ENCODE results near the gene TUBG1. TPM values are rescaled to one million over a fixed set of nuclear protein-coding genes. Genes with fewer than 3 reads are reported as not detected.

The TUBG1 gene
- total RNA-seq, 1 donor from 2014 or later = 45.7 TPM

GRCh38 chr17:42586514-42587230, 22.8 kb upstream of the TUBG1 start:
- Mint-ChIP-seq H3K4me1 (no peaks in the 10 kb centered on the region), H3K27ac (no peak overlapping the region)

DNA sequence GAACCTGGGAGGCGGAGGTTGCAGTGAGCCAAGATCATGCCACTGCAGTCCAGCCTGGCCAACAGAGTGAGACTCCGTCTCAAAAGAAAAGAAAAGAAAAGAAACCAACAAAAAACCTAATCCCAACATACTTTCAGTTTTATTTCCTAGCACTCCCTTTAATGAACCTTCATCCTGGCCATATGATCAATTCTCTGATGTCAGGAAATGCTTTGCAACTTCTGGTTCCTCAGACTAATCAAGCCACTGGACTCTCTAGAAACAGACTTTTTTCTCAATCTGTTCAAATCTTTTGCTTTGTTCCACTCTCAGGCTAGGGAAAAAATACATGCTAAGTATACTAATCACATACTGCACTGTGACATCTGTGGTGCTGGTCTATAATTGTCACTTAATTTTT, 18.6 kb upstream of the TUBG1 start:
- Mint-ChIP-seq H3K4me3 (no peak overlapping the region), H3K9me3 (no peaks in the 10 kb centered on the region), H3K36me3 (peaks cover 10% of the 10 kb centered on the region), H3K27me3 (ENCODE audit: insufficient read depth, low read depth) (no peaks in the 10 kb centered on the region), H3K27ac (no peak overlapping the region), H3K4me1 (no peaks in the 10 kb centered on the region)
- Histone ChIP-seq H4K20me1 (ENCODE audit: low read depth) (no peaks in the 10 kb centered on the region), H3K4me3 (no peak overlapping the region), H2AFZ (replicated peaks) (no peak overlapping the region), H3K27me3 (no peaks in the 10 kb centered on the region), H3K27ac (no peak overlapping the region), H3K4me1 (no peaks in the 10 kb centered on the region), H3K9ac (no peak overlapping the region), H3F3A (ENCODE audit: low read depth) (no peaks in the 10 kb centered on the region), H3K4me2 (no peak overlapping the region), H3K9me3 (ENCODE audit: low read depth) (no peaks in the 10 kb centered on the region), H3K36me3 (peaks cover 2% of the 10 kb centered on the region), H3K79me2 (ENCODE audit: low read depth) (peaks cover 6% of the 10 kb centered on the region)
- no peak for DNase-seq (ENCODE audit: low spot score)
- TF ChIP-seq EZH2 (IDR thresholded peaks at IDR 0.05) (no peak), EZH2phosphoT487 (IDR thresholded peaks at IDR 0.05) (no peak)
- TF ChIP-seq, protein P1, sequence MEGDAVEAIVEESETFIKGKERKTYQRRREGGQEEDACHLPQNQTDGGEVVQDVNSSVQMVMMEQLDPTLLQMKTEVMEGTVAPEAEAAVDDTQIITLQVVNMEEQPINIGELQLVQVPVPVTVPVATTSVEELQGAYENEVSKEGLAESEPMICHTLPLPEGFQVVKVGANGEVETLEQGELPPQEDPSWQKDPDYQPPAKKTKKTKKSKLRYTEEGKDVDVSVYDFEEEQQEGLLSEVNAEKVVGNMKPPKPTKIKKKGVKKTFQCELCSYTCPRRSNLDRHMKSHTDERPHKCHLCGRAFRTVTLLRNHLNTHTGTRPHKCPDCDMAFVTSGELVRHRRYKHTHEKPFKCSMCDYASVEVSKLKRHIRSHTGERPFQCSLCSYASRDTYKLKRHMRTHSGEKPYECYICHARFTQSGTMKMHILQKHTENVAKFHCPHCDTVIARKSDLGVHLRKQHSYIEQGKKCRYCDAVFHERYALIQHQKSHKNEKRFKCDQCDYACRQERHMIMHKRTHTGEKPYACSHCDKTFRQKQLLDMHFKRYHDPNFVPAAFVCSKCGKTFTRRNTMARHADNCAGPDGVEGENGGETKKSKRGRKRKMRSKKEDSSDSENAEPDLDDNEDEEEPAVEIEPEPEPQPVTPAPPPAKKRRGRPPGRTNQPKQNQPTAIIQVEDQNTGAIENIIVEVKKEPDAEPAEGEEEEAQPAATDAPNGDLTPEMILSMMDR (IDR thresholded peaks at IDR 0.05) = no peak

More at GRCh38 chr17:42586514-42587230, 22.8 kb upstream of the TUBG1 start:
- Mint-ChIP-seq H3K27me3 (ENCODE audit: insufficient read depth, low read depth) (no peaks in the 10 kb centered on the region), H3K36me3 (peaks cover 23% of the 10 kb centered on the region), H3K4me3 (peak overlapping the region; percentile 46), H3K9me3 (no peaks in the 10 kb centered on the region)
- no peak overlapping the region for H3K27ac ChIP-seq
- no peak for TF ChIP-seq EZH2phosphoT487 (IDR thresholded peaks at IDR 0.05)
- no peaks in the 10 kb centered on the region for H4K20me1 ChIP-seq (ENCODE audit: low read depth)
- no peaks in the 10 kb centered on the region for H3K79me2 ChIP-seq (ENCODE audit: low read depth)
- peaks cover 2% of the 10 kb centered on the region for H3K36me3 ChIP-seq
- H2AFZ ChIP-seq (replicated peaks) = no peak overlapping the region
- DNase-seq (ENCODE audit: low spot score) = no peak
- H3K4me1 ChIP-seq = no peaks in the 10 kb centered on the region
- H3K4me2 ChIP-seq = no peak overlapping the region
- H3K27me3 ChIP-seq = no peaks in the 10 kb centered on the region
- no peaks in the 10 kb centered on the region for H3K9me3 ChIP-seq (ENCODE audit: low read depth)
- H3K4me3 ChIP-seq = no peak overlapping the region
- H3K9ac ChIP-seq = no peak overlapping the region
- no peaks in the 10 kb centered on the region for H3F3A ChIP-seq (ENCODE audit: low read depth)

DNA sequence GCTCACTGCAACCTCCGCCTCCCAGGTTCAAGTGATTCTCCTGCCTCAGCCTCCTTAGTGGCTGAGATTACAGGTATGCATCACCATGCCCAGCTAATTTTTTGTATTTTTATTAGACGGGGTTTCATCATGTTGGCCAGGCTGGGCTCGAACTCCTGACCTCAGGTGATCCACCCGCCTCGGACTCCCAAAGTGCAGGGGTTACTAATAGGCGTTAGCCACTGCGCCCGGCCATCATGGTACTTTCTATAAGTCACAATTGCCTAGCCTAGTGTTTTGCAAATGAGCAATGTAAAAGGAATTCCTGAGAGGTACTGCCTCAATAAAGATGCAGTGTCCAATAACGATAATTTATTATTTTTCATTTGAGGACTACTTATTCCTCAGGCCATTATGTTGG, 18.1 kb upstream of the TUBG1 start:
- Histone ChIP-seq H2AFZ (replicated peaks) (no peak overlapping the region), H3K9me3 (ENCODE audit: low read depth) (no peaks in the 10 kb centered on the region), H3K4me1 (no peaks in the 10 kb centered on the region), H3K36me3 (peaks cover 2% of the 10 kb centered on the region), H3K27me3 (no peaks in the 10 kb centered on the region), H3K27ac (no peak overlapping the region), H3K4me3 (no peak overlapping the region), H3K79me2 (ENCODE audit: low read depth) (peaks cover 6% of the 10 kb centered on the region), H3K9ac (no peak overlapping the region), H4K20me1 (ENCODE audit: low read depth) (no peaks in the 10 kb centered on the region), H3F3A (ENCODE audit: low read depth) (no peaks in the 10 kb centered on the region), H3K4me2 (no peak overlapping the region)
- no peak for DNase-seq (ENCODE audit: low spot score)
- Mint-ChIP-seq H3K4me1 (no peaks in the 10 kb centered on the region), H3K36me3 (peaks cover 10% of the 10 kb centered on the region), H3K27ac (no peak overlapping the region), H3K9me3 (no peaks in the 10 kb centered on the region), H3K4me3 (no peak overlapping the region), H3K27me3 (ENCODE audit: insufficient read depth, low read depth) (no peaks in the 10 kb centered on the region)
- TF ChIP-seq EZH2phosphoT487 (IDR thresholded peaks at IDR 0.05) (no peak), EZH2 (IDR thresholded peaks at IDR 0.05) (no peak)
- TF ChIP-seq, protein P1 (IDR thresholded peaks at IDR 0.05) = no peak

DNA sequence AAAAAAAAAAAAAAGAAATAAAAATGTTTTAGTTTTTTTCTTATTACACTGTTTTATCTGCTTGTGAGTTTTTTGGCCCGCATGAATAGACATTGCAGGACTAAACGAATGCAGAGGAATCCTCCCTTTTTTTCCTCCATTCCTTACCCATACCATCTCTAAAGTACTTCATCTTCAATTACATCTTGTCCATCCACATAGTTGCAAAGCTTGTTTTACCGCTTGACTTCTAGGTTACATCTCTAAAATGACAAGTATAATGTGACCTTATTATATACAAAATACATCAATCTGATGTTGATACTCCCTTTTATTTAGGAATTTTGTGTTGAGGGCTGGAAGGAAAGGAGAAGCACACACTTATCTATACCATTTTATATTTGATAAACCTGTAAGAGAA, 13.1 kb upstream of the TUBG1 start:
- Mint-ChIP-seq H3K9me3 (no peaks in the 10 kb centered on the region), H3K27ac (no peak overlapping the region), H3K4me1 (no peaks in the 10 kb centered on the region), H3K4me3 (no peak overlapping the region), H3K27me3 (ENCODE audit: insufficient read depth, low read depth) (peaks cover 2% of the 10 kb centered on the region), H3K36me3 (peaks cover 5% of the 10 kb centered on the region)
- no peak for DNase-seq (ENCODE audit: low spot score)
- Histone ChIP-seq H2AFZ (replicated peaks) (no peak overlapping the region), H3K36me3 (no peaks in the 10 kb centered on the region), H3K4me2 (no peak overlapping the region), H3K27ac (no peak overlapping the region), H3K79me2 (ENCODE audit: low read depth) (peaks cover 35% of the 10 kb centered on the region), H3K27me3 (no peaks in the 10 kb centered on the region), H3K9ac (no peak overlapping the region), H3K9me3 (ENCODE audit: low read depth) (no peaks in the 10 kb centered on the region), H3F3A (ENCODE audit: low read depth) (no peaks in the 10 kb centered on the region), H3K4me1 (no peaks in the 10 kb centered on the region), H3K4me3 (no peak overlapping the region), H4K20me1 (ENCODE audit: low read depth) (peaks cover 7% of the 10 kb centered on the region)
- TF ChIP-seq EZH2 (IDR thresholded peaks at IDR 0.05) (no peak), EZH2phosphoT487 (IDR thresholded peaks at IDR 0.05) (no peak)
- TF ChIP-seq, protein P1 (IDR thresholded peaks at IDR 0.05) = no peak
